H1 (cell line): ENCODE measurements around the gene MCC. TPM values are rescaled to one million over a fixed set of nuclear protein-coding genes. Genes with fewer than 3 reads are reported as not detected.

Source experiments
- CTCF ChIA-PET: fragments of 300-600 bp; sonication (Branson Sonifier 250); formaldehyde crosslinking; loops from one replicate; lab custom pipeline; 2021; ENCODE audit not compliant: partially characterized antibody; lab: Charles Lee
- POLR2A ChIA-PET: fragments of 300-600 bp; sonication (Branson Sonifier 250); formaldehyde crosslinking; loops from one replicate; lab custom pipeline; 2021; ENCODE audit warnings: inconsistent platforms; ENCODE audit not compliant: partially characterized antibody; lab: Charles Lee
- DNase-seq, 2 experiments: peaks; one replicate each; pipeline versions ENCODE4 v3.0.0 to v3.0.0-alpha.2; 2010 to 2022; ENCODE audit warnings: low spot score in 2 of 2, low read depth in 1 of 2, mixed read lengths in 1 of 2
- FAIRE-seq: peaks from 2 replicates; lab custom pipeline; 2011; peaks lifted over from hg19 to GRCh38; lab: Jason Lieb, UNC
- H2AFZ ChIP-seq: 2 replicates; pipeline ENCODE4 v1.8.1; 2012; ENCODE audit warnings: low read length, inconsistent platforms
- H2AK5ac ChIP-seq: 2 replicates; pipeline ENCODE4 v1.6.1; 2013; ENCODE audit warnings: low read depth, low read length
- H2BK120ac ChIP-seq: replicated peaks from 2 replicates; pipeline ENCODE3; 2013; ENCODE audit warnings: low read depth, low read length, inconsistent platforms
- H2BK12ac ChIP-seq: 2 replicates; pipeline ENCODE4 v1.6.1; 2013; ENCODE audit warnings: low read depth, low read length
- H2BK15ac ChIP-seq: 2 replicates; pipeline ENCODE4 v1.6.1; 2013; ENCODE audit warnings: low read length
- H2BK20ac ChIP-seq: 2 replicates; pipeline ENCODE4 v1.6.1; 2013; ENCODE audit warnings: low read length
- H2BK5ac ChIP-seq: 2 replicates; pipeline ENCODE4 v1.6.1; 2013; ENCODE audit warnings: low read depth, low read length
- H3K14ac ChIP-seq: 2 replicates; pipeline ENCODE4 v1.6.1; 2013; ENCODE audit warnings: inconsistent platforms; ENCODE audit not compliant: insufficient read length
- H3K18ac ChIP-seq: 2 replicates; pipeline ENCODE4 v1.6.1; 2013; ENCODE audit warnings: low read length; ENCODE audit errors: extremely low read depth
- H3K23ac ChIP-seq: 2 replicates; pipeline ENCODE4 v1.6.1; 2013; ENCODE audit warnings: inconsistent platforms; ENCODE audit not compliant: insufficient read length
- H3K23me2 ChIP-seq: 2 replicates; pipeline ENCODE4 v1.6.1; 2013; ENCODE audit warnings: low read depth, low read length
- H3K27ac ChIP-seq: 2 replicates; pipeline ENCODE4 v1.6.1; 2011; ENCODE audit warnings: low read depth, low read length, inconsistent platforms
- H3K27me3 ChIP-seq, 4 experiments: replicated peaks in 1 of 4; 1 replicate in 1 of 4; 2 replicates in 3 of 4; pipeline versions ENCODE4 v1.6.1 to v1.8.1; 2011 to 2013; ENCODE audit warnings: low read length in 3 of 4, mild to moderate bottlenecking in 3 of 4, inconsistent platforms in 2 of 4, mixed read lengths in 2 of 4, moderate library complexity in 1 of 4; ENCODE audit not compliant: control insufficient read depth in 3 of 4, insufficient read depth in 3 of 4; ENCODE audit errors: extremely low read depth in 1 of 4
- H3K36me3 ChIP-seq, 4 experiments: 2 replicates each; pipeline versions ENCODE4 v1.6.1 to v1.8.1; 2011 to 2013; ENCODE audit warnings: mild to moderate bottlenecking in 4 of 4, low read length in 3 of 4, moderate library complexity in 2 of 4, control low read depth in 1 of 4, inconsistent platforms in 1 of 4; ENCODE audit not compliant: insufficient read depth in 4 of 4, control insufficient read depth in 2 of 4
- H3K4ac ChIP-seq: replicated peaks from 2 replicates; pipeline ENCODE3; 2013; ENCODE audit warnings: low read length, low read depth, mixed read lengths, inconsistent platforms; ENCODE audit not compliant: insufficient read length
- H3K4me1 ChIP-seq, 4 experiments: replicated peaks in 1 of 4; 1 replicate in 1 of 4; 2 replicates in 3 of 4; pipeline versions ENCODE4 v1.6.1 to v1.8.1; 2011 to 2013; ENCODE audit warnings: low read length in 3 of 4, inconsistent platforms in 2 of 4, mixed read lengths in 1 of 4; ENCODE audit not compliant: insufficient read depth in 4 of 4, control insufficient read depth in 3 of 4
- H3K4me2 ChIP-seq, 2 experiments: 2 replicates each; pipeline versions ENCODE4 v1.6.1 to v1.8.1; 2011 to 2013; ENCODE audit warnings: low read depth in 2 of 2, low read length in 2 of 2, control low read depth in 1 of 2, inconsistent platforms in 1 of 2, mild to moderate bottlenecking in 1 of 2; ENCODE audit not compliant: insufficient read depth in 1 of 2
- H3K4me3 ChIP-seq, 4 experiments: fragments of 200-600, 300-600 bp in 1 of 4; sonication (generic), shearing (Covaris generic), sonication (Bioruptor Twin) in 1 of 4; 2 replicates each; pipeline versions ENCODE4 v1.5.1 to v1.8.1; 2011 to 2016; ENCODE audit warnings: low read length in 4 of 4, low read depth in 3 of 4, control low read depth in 2 of 4, inconsistent platforms in 2 of 4, mild to moderate bottlenecking in 2 of 4, mixed read lengths in 1 of 4, moderate library complexity in 1 of 4; ENCODE audit not compliant: insufficient read depth in 2 of 4; ENCODE audit errors: extremely low read depth in 1 of 4
- H3K56ac ChIP-seq: replicated peaks from 2 replicates; pipeline ENCODE3; 2013; ENCODE audit warnings: low read depth, mild to moderate bottlenecking, mixed read lengths, low read length, inconsistent platforms; ENCODE audit not compliant: insufficient read length
- H3K79me1 ChIP-seq: 2 replicates; pipeline ENCODE4 v1.6.1; 2013; ENCODE audit warnings: low read depth, low read length, control low read depth
- H3K79me2 ChIP-seq, 2 experiments: 2 replicates each; pipeline versions ENCODE4 v1.6.1 to v1.8.1; 2012 to 2013; ENCODE audit warnings: low read length in 2 of 2, mild to moderate bottlenecking in 2 of 2, inconsistent platforms in 1 of 2; ENCODE audit not compliant: insufficient read depth in 2 of 2, control insufficient read depth in 1 of 2
- H3K9ac ChIP-seq, 4 experiments: replicated peaks in 1 of 4; 1 replicate in 1 of 4; 2 replicates in 3 of 4; pipeline versions ENCODE4 v1.6.1 to v1.8.1; 2011 to 2013; ENCODE audit warnings: low read depth in 3 of 4, low read length in 3 of 4, control low read depth in 2 of 4, mild to moderate bottlenecking in 2 of 4, moderate library complexity in 2 of 4, inconsistent platforms in 1 of 4; ENCODE audit errors: extremely low read depth in 1 of 4
- H3K9me3 ChIP-seq, 2 experiments: 2 replicates each; pipeline versions ENCODE4 v1.6.1 to v1.8.1; 2012 to 2013; ENCODE audit warnings: mild to moderate bottlenecking in 2 of 2, moderate library complexity in 2 of 2, control low read depth in 1 of 2, inconsistent platforms in 1 of 2, low read depth in 1 of 2, low read length in 1 of 2, mixed read lengths in 1 of 2; ENCODE audit not compliant: insufficient read depth in 2 of 2
- H4K20me1 ChIP-seq, 2 experiments: replicated peaks in 1 of 2; 2 replicates each; pipeline versions ENCODE3 to v1.8.1; 2011 to 2013; ENCODE audit warnings: inconsistent platforms in 2 of 2, low read length in 2 of 2, mild to moderate bottlenecking in 1 of 2; ENCODE audit not compliant: insufficient read depth in 2 of 2, control insufficient read depth in 1 of 2
- H4K5ac ChIP-seq: 2 replicates; pipeline ENCODE4 v1.6.1; 2013; ENCODE audit warnings: low read length, low read depth, mixed read lengths, inconsistent platforms; ENCODE audit not compliant: insufficient read length
- H4K8ac ChIP-seq: 2 replicates; pipeline ENCODE4 v1.8.0; 2013; ENCODE audit warnings: mild to moderate bottlenecking, moderate library complexity, low read length, inconsistent platforms; ENCODE audit not compliant: insufficient read depth; ENCODE audit errors: extremely low read depth
- H4K91ac ChIP-seq: replicated peaks from 2 replicates; pipeline ENCODE3; 2013; ENCODE audit warnings: low read length, mixed read lengths, inconsistent platforms; ENCODE audit not compliant: insufficient read length
- ASH2L ChIP-seq: fragments of 200-600, 300-600 bp; sonication (generic); IDR thresholded peaks from one replicate; pipeline ENCODE4 v1.7.1; 2017; ENCODE audit warnings: low read length
- BRCA1 ChIP-seq: IDR thresholded peaks from 2 replicates; pipeline ENCODE4 v1.6.1; 2012; ENCODE audit warnings: low read depth, low read length, improper control_type of control experiment
- POLR2AphosphoS5 ChIP-seq: IDR thresholded peaks from 2 replicates; pipeline ENCODE4 v1.6.1; 2011; ENCODE audit warnings: low read depth, low read length
- SIRT6 ChIP-seq: IDR thresholded peaks from one replicate; pipeline ENCODE4 v1.7.1; 2012; ENCODE audit warnings: low read length, inconsistent platforms
- SP1 ChIP-seq: IDR thresholded peaks from 2 replicates; pipeline ENCODE4 v1.6.1; 2011; ENCODE audit warnings: low read depth, low read length
- TAF1 ChIP-seq: IDR thresholded peaks from 2 replicates; pipeline ENCODE4 v1.6.1; 2011; ENCODE audit warnings: mild to moderate bottlenecking, low read depth, low read length
- TCF12 ChIP-seq: IDR thresholded peaks from 2 replicates; pipeline ENCODE4 v1.6.1; 2011; ENCODE audit warnings: low read depth, mild to moderate bottlenecking, low read length
- WGBS, 2 experiments: shearing (Covaris generic) in 1 of 2; methylation state at CpG; one replicate each; pipeline versions ENCODE4 v1.1.6 to v1.1.7; 2013 to 2015; ENCODE audit warnings: low lambda C conversion rate in 2 of 2, mixed read lengths in 2 of 2, inconsistent platforms in 1 of 2, low coverage in 1 of 2, missing lambda C conversion rate in 1 of 2; ENCODE audit not compliant: insufficient replicate concordance in 2 of 2, insufficient coverage in 1 of 2, insufficient read length in 1 of 2; ENCODE audit errors: extremely low coverage in 1 of 2, missing lambda C conversion rate in 1 of 2; 5-methylcytosine and 5-hydroxymethylcytosine counted together
- polyA plus RNA-seq, 7 experiments: library from polyadenylated mRNA; depleted of rRNA in 3 of 7; stranded (reverse) in 5 of 7; unstranded in 2 of 7; fragments of >200 nt in 5 of 7; fragments of 200-250 nt in 2 of 7; gene quantifications; 1 replicate in 5 of 7; 2 replicates in 1 of 7; 4 replicates in 1 of 7; pipeline versions ENCODE4 v1.2.1 to v1.2.3, GENCODE V29; 2011 to 2013; ENCODE audit warnings: missing spikeins in 2 of 7, mixed read lengths in 2 of 7
- total RNA-seq: library from RNA; stranded (reverse); fragmentation: NEBNext Ultra II Directional; extraction: Animal tissue kit (Norgen Biotek cat#: 25700); gene quantifications from 2 replicates; pipeline ENCODE4 v1.2.1, GENCODE V29; 2021

Gene MCC
- total and polyA plus RNA-seq, 2 of the 8 experiments (the other 6 are each of a cell fraction or from before 2014, with no cell fraction given), result 2.6 to 18.3 TPM

DNA sequence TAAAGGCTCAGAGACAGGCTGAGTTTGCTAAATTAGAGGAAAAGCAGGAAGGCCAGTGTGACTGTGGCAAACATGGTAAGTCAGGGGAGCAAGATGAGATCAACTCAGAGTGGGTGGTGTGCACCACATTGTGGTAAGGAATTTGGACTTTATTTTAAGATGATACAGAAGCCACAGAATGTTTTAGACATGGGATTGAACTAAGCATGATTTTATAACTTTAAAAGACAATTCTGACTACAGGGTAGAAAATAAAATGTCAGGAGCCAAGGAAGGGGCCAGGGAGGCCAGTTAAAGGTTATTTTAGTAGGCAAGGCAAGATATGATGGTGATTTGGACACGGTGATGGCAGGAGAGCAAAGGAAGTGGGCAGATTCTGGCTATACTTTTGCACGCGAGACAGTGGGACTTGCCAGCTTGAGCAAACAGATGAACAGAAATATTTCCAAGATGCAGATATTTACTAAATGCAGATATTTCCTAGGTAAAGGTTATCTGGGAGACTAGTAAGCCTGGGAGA lies 107.4 kb downstream of the MCC start:
- no peaks in the 10 kb centered on the region for H4K20me1 ChIP-seq
- no peaks in the 10 kb centered on the region for H3K79me2 ChIP-seq
- no peak overlapping the region for H3K4me3 ChIP-seq
- no peaks in the 10 kb centered on the region for H3K27me3 ChIP-seq
- H2BK15ac ChIP-seq, result no peak overlapping the region
- H2BK12ac ChIP-seq, result no peak overlapping the region
- H3K23me2 ChIP-seq, result no peaks in the 10 kb centered on the region
- H2BK120ac ChIP-seq, result no peak overlapping the region
- TF ChIP-seq TAF1, result no peak
- TF ChIP-seq POLR2AphosphoS5, result no peak
- TF ChIP-seq SP1, result no peak
- no peak for TF ChIP-seq ASH2L
- no peak for TF ChIP-seq TCF12
- no peak for TF ChIP-seq SIRT6
- TF ChIP-seq BRCA1, result no peak
- no peak overlapping the region for H3K18ac ChIP-seq
- no peak overlapping the region for H3K23ac ChIP-seq
- H3K36me3 ChIP-seq, result no peaks in the 10 kb centered on the region
- DNase-seq (no peak), FAIRE-seq (no peak)
- no peak overlapping the region for H3K56ac ChIP-seq
- H3K14ac ChIP-seq, result no peak overlapping the region
- no peak overlapping the region for H3K4ac ChIP-seq
- no peaks in the 10 kb centered on the region for H3K79me1 ChIP-seq
- no peak overlapping the region for H4K5ac ChIP-seq
- H3K9me3 ChIP-seq, result no peaks in the 10 kb centered on the region
- ChIA-PET CTCF (interaction anchor here (1.2 to 3.0 kb wide), 12 partner anchors 9 to 329 kb away, joined by 3 to 22 read pairs (median 5); partner anchors contain the start of gene YTHDC2), POLR2A (no interaction called here)
- no peak overlapping the region for H3K4me2 ChIP-seq
- H4K8ac ChIP-seq, result no peak overlapping the region
- no peak overlapping the region for H2AK5ac ChIP-seq
- no peak overlapping the region for H2AFZ ChIP-seq
- H2BK20ac ChIP-seq, result no peak overlapping the region
- H3K27ac ChIP-seq, result no peak overlapping the region
- 97% methylated on average over 3 of the region's 3 CpGs; no CpG with 5 or more reads in 1 of the 2 experiments for WGBS, 2 experiments
- no peak overlapping the region for H4K91ac ChIP-seq
- no peak overlapping the region for H3K9ac ChIP-seq
- peaks cover 0 to 2% (median under 1%) of the 10 kb centered on the region in 4 experiments; a peak in 2 of 7 replicates for H3K4me1 ChIP-seq
- H2BK5ac ChIP-seq, result no peak overlapping the region
